Liver (tissue), 9 donors: Measurements from ENCODE around the gene AP1S1. TPM values are rescaled to one million over a fixed set of nuclear protein-coding genes. Genes with fewer than 3 reads are reported as not detected.

Source experiments
- DNase-seq: peaks from one replicate; pipeline ENCODE4 v3.0.0-alpha.2; 2017; ENCODE audit warnings: low spot score
- H3K27ac ChIP-seq, 2 donors: one replicate each; pipeline ENCODE4 v1.7.0; 2013; ENCODE audit warnings: inconsistent platforms in 2 of 2, low read length in 2 of 2, control low read depth in 1 of 2, low read depth in 1 of 2, mild to moderate bottlenecking in 1 of 2
- H3K27me3 ChIP-seq, 4 donors: one replicate each; pipeline versions ENCODE4 v1.6.1 to v1.7.0; 2013; ENCODE audit warnings: low read length in 3 of 4, inconsistent platforms in 1 of 4, mild to moderate bottlenecking in 1 of 4, moderate library complexity in 1 of 4; ENCODE audit not compliant: control insufficient read depth in 4 of 4, insufficient read depth in 4 of 4
- H3K36me3 ChIP-seq, 4 donors: one replicate each; pipeline versions ENCODE4 v1.6.1 to v1.7.0; 2013; ENCODE audit warnings: low read length in 3 of 4, mild to moderate bottlenecking in 3 of 4, low read depth in 1 of 4, moderate library complexity in 1 of 4; ENCODE audit not compliant: control insufficient read depth in 4 of 4, insufficient read depth in 3 of 4
- H3K4me1 ChIP-seq, 4 donors: one replicate each; pipeline versions ENCODE4 v1.6.1 to v1.7.0; 2013; ENCODE audit warnings: low read length in 3 of 4, mild to moderate bottlenecking in 3 of 4, moderate library complexity in 1 of 4; ENCODE audit not compliant: control insufficient read depth in 4 of 4, insufficient read depth in 4 of 4
- H3K4me3 ChIP-seq, 3 donors: one replicate each; pipeline versions ENCODE4 v1.6.1 to v1.7.0; 2013; ENCODE audit warnings: low read length in 3 of 3, control low read depth in 1 of 3, low read depth in 1 of 3, mild to moderate bottlenecking in 1 of 3
- H3K9ac ChIP-seq, 2 donors: one replicate each; pipeline ENCODE4 v1.7.0; 2013; ENCODE audit warnings: low read length in 2 of 2, mild to moderate bottlenecking in 2 of 2, moderate library complexity in 2 of 2, control low read depth in 1 of 2, low read depth in 1 of 2
- H3K9me3 ChIP-seq, 4 donors: one replicate each; pipeline versions ENCODE4 v1.6.1 to v1.7.0; 2013; ENCODE audit warnings: low read length in 3 of 4; ENCODE audit not compliant: control insufficient read depth in 4 of 4
- ATF3 ChIP-seq: IDR thresholded peaks from 2 replicates; pipeline ENCODE4 v1.6.1; 2016; ENCODE audit warnings: antibody characterized with exemption
- CTCF ChIP-seq: fragments of 150-350 bp; IDR thresholded peaks from 2 replicates; pipeline ENCODE4 v1.5.1; 2017; ENCODE audit warnings: improper control_type of control experiment, low read depth, low read length; ENCODE audit not compliant: missing input control
- EGR1 ChIP-seq, 2 donors: IDR thresholded peaks; 2 replicates each; pipeline ENCODE4 v1.6.1; 2016 to 2018; ENCODE audit warnings: antibody characterized with exemption in 2 of 2, low read depth in 2 of 2
- FOXA1 ChIP-seq: IDR thresholded peaks from 2 replicates; pipeline ENCODE4 v1.6.1; 2016; ENCODE audit warnings: antibody characterized with exemption
- FOXA2 ChIP-seq: IDR thresholded peaks from 2 replicates; pipeline ENCODE4 v1.6.1; 2016; ENCODE audit warnings: antibody characterized with exemption
- GABPA ChIP-seq, 2 donors: IDR thresholded peaks in 1 of 2; conservative IDR thresholded peaks in 1 of 2; 2 replicates each; pipeline ENCODE4 v1.6.1; 2016; ENCODE audit warnings: antibody characterized with exemption in 2 of 2, mild to moderate bottlenecking in 1 of 2, moderate library complexity in 1 of 2
- HNF4A ChIP-seq, 2 donors: conservative IDR thresholded peaks; 2 replicates each; pipeline ENCODE4 v1.6.1; 2016; ENCODE audit warnings: antibody characterized with exemption in 2 of 2, mild to moderate bottlenecking in 2 of 2
- HNF4G ChIP-seq: IDR thresholded peaks from 2 replicates; pipeline ENCODE4 v1.6.1; 2016; ENCODE audit warnings: antibody characterized with exemption
- JUND ChIP-seq, 2 donors: IDR thresholded peaks; 2 replicates each; pipeline ENCODE4 v1.6.1; 2016; ENCODE audit warnings: antibody characterized with exemption in 2 of 2
- MAX ChIP-seq: IDR thresholded peaks from 2 replicates; pipeline ENCODE4 v1.6.1; 2016; ENCODE audit warnings: antibody characterized with exemption
- NR2F2 ChIP-seq: IDR thresholded peaks from 2 replicates; pipeline ENCODE4 v1.6.1; 2016; ENCODE audit warnings: antibody characterized with exemption
- RAD21 ChIP-seq, 2 donors: IDR thresholded peaks; 2 replicates each; pipeline ENCODE4 v1.6.1; 2016; ENCODE audit warnings: antibody characterized with exemption in 2 of 2, mild to moderate bottlenecking in 2 of 2
- REST ChIP-seq: IDR thresholded peaks from 2 replicates; pipeline ENCODE4 v1.6.1; 2016; ENCODE audit warnings: antibody characterized with exemption, mild to moderate bottlenecking
- RXRA ChIP-seq, 2 donors: IDR thresholded peaks; 2 replicates each; pipeline ENCODE4 v1.6.1; 2017 to 2018; ENCODE audit warnings: antibody characterized with exemption in 2 of 2, mild to moderate bottlenecking in 1 of 2
- SP1 ChIP-seq: IDR thresholded peaks from 2 replicates; pipeline ENCODE4 v1.6.1; 2018; ENCODE audit warnings: antibody characterized with exemption, mild to moderate bottlenecking
- TAF1 ChIP-seq: conservative IDR thresholded peaks from 2 replicates; pipeline ENCODE4 v1.6.1; 2016; ENCODE audit warnings: antibody characterized with exemption, mild to moderate bottlenecking
- YY1 ChIP-seq: IDR thresholded peaks from 2 replicates; pipeline ENCODE4 v1.6.1; 2016; ENCODE audit warnings: antibody characterized with exemption, mild to moderate bottlenecking
- ZBTB33 ChIP-seq: IDR thresholded peaks from 2 replicates; pipeline ENCODE4 v1.6.1; 2016; ENCODE audit warnings: antibody characterized with exemption
- WGBS: extraction: QIAGEN DNeasy Blood & Tissue Kit; methylation state at CpG from one replicate; pipeline ENCODE4 v1.1.7; 2013; 5-methylcytosine and 5-hydroxymethylcytosine counted together
- polyA plus RNA-seq, 2 donors: library from polyadenylated mRNA; stranded (reverse) in 1 of 2; unstranded in 1 of 2; fragments of 200-250 nt in 1 of 2; fragments of >200 nt in 1 of 2; fragmentation: Nextera tagmentation in 1 of 2; extraction: Ambion mirVana in 1 of 2; gene quantifications; one replicate each; pipeline versions ENCODE4 v1.2.1 to v1.2.3, GENCODE V29; 2013 to 2015
- total RNA-seq, 2 donors: library from RNA; depleted of rRNA; stranded (reverse); fragments of >200 nt; gene quantifications; one replicate each; pipeline ENCODE4 v1.2.3, GENCODE V29; 2014
- donor health status: healthy.
- donor health status: healthy.
- donor health status: healthy.
- donor health status: healthy.
- donor health status: healthy.

Gene AP1S1
- total and polyA plus RNA-seq, 4 donors = 13.8 to 25.7 (median 22.0) TPM

- whole genome bisulfite sequencing = 9% methylated on average over 17 of the region's 17 CpGs
- peaks cover 14 to 40% (median 29%) of the 10 kb centered on the region in 4 donors for H3K4me1 ChIP-seq
Observed at GRCh38 chr7:101121991-101122932, 32.0 kb upstream of the AP1S1 start.

More at GRCh38 chr7:101121991-101122932, 32.0 kb upstream of the AP1S1 start:
- Histone ChIP-seq H3K27ac (peak overlapping the region; percentile 83 to 96), H3K9me3 (no peaks in the 10 kb centered on the region), H3K36me3 (no peaks in the 10 kb centered on the region), H3K9ac (peak overlapping the region; percentile 54 to 84), H3K27me3 (no peaks in the 10 kb centered on the region), H3K4me3 (peak overlapping the region; percentile 38 to 46 (median 45))
- TF ChIP-seq SP1 (peak; percentile 77), JUND (IDR thresholded peaks at IDR 0.05) (peak; percentile 26 to 78), RXRA (IDR thresholded peaks at IDR 0.05) (peak; percentile 91 to 93), RAD21 (IDR thresholded peaks at IDR 0.05) (peak in 1 of 2 donors; percentile 19), ZBTB33 (peak; percentile 54), NR2F2 (peak; percentile 65), ATF3 (peak; percentile 95), CTCF (no peak), EGR1 (IDR thresholded peaks at IDR 0.05; ENCODE audit: low read depth in 2 of 2) (peak; percentile 27 to 68), REST (no peak), TAF1 (no peak), HNF4G (peak; percentile 34), MAX (peak; percentile 75), FOXA1 (no peak), HNF4A (conservative IDR thresholded peaks at IDR 0.05) (peak; percentile 87 to 89), GABPA (IDR thresholded peaks at IDR 0.05 in 1 of 2, conservative IDR thresholded peaks at IDR 0.05 in 1 of 2) (peak; percentile 46 to 54), YY1 (peak; percentile 60), FOXA2 (no peak)
- DNase-seq = no peak
